ENCODE data around the gene KDM4B. TPM values are rescaled to one million over a fixed set of nuclear protein-coding genes. Genes with fewer than 3 reads are reported as not detected.
"Not testable (repeated sequence)": the region's sequence is repeated elsewhere in the genome, so short reads cannot be mapped to it uniquely, and the experiment has no call there.

KDM4B gene
- total RNA-seq, 2 donors from 2014 or later: 49.1 to 54.0 TPM

DNA sequence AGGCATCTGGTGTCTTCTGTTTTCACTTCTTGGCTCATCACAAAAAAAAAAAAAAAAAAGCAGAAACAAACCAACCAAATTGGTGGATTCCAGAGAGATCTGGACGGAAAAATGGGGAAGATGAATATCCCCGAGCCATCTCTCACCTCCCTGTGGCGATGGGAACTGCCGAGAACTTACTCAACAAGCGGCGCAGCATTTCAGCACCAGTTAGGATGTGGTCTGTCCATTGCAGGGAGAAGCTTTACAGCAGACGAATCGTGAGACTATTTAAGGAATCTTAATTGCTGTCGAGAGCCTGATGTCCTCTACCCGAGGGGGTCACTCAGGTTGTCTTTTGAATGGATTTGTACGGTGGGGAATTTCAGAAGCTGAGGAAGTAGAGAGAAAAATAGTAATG, 17.3 kb upstream of the KDM4B start:
- ATAC-seq (ENCODE audit: insufficient number of reproducible peaks, low FRiP score, low read depth) (no peak), DNase-seq (ENCODE audit: low spot score) (no peak)
- TF ChIP-seq, protein P1, sequence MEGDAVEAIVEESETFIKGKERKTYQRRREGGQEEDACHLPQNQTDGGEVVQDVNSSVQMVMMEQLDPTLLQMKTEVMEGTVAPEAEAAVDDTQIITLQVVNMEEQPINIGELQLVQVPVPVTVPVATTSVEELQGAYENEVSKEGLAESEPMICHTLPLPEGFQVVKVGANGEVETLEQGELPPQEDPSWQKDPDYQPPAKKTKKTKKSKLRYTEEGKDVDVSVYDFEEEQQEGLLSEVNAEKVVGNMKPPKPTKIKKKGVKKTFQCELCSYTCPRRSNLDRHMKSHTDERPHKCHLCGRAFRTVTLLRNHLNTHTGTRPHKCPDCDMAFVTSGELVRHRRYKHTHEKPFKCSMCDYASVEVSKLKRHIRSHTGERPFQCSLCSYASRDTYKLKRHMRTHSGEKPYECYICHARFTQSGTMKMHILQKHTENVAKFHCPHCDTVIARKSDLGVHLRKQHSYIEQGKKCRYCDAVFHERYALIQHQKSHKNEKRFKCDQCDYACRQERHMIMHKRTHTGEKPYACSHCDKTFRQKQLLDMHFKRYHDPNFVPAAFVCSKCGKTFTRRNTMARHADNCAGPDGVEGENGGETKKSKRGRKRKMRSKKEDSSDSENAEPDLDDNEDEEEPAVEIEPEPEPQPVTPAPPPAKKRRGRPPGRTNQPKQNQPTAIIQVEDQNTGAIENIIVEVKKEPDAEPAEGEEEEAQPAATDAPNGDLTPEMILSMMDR (IDR thresholded peaks at IDR 0.05): no peak
- no peaks in the 10 kb centered on the region for H3K36me3 ChIP-seq
- H3K27ac ChIP-seq: no peak overlapping the region
- H3K4me1 ChIP-seq (ENCODE audit: control insufficient read depth in 1 of 2, low read depth in 2 of 2): no peaks in the 10 kb centered on the region
- H3K9me3 ChIP-seq: no peaks in the 10 kb centered on the region
- no peaks in the 10 kb centered on the region for H3K27me3 ChIP-seq (replicated peaks; ENCODE audit: insufficient read depth)
- H3K4me3 ChIP-seq: no peak overlapping the region

DNA sequence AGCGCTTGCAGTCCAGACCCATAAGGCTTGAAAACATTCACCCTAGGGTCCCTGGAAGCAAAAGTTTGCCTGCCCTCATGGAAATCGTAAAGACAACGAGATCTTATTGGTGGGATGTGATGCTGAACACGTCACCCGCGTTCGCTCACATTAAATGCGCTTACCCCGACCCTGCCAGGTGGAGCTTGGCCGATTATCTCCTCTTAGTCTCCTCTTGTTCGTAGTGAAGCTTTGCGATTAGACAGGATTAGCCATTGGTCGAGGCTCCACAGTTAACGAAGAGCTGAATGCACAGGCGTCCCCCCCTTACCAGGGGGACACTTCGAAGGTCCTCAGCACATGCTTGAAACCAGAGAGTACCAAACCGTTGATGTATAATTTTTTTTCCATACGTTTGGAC, 16.0 kb upstream of the KDM4B start:
- Histone ChIP-seq H3K36me3 (no peaks in the 10 kb centered on the region), H3K4me3 (no peak overlapping the region), H3K27me3 (replicated peaks; ENCODE audit: insufficient read depth) (no peaks in the 10 kb centered on the region), H3K4me1 (ENCODE audit: control insufficient read depth in 1 of 2, low read depth in 2 of 2) (no peaks in the 10 kb centered on the region), H3K9me3 (no peaks in the 10 kb centered on the region), H3K27ac (no peak overlapping the region)
- DNase-seq (ENCODE audit: low spot score) (no peak), ATAC-seq (ENCODE audit: insufficient number of reproducible peaks, low FRiP score, low read depth) (no peak)
- TF ChIP-seq, protein P1 (IDR thresholded peaks at IDR 0.05): no peak

- H3K27me3 ChIP-seq (replicated peaks; ENCODE audit: insufficient read depth); H3K9me3 ChIP-seq; H3K4me3 ChIP-seq; DNase-seq (ENCODE audit: low spot score); H3K4me1 ChIP-seq (ENCODE audit: control insufficient read depth in 1 of 2, low read depth in 2 of 2); H3K36me3 ChIP-seq; H3K27ac ChIP-seq; ATAC-seq (ENCODE audit: insufficient number of reproducible peaks, low FRiP score, low read depth): not testable (repeated sequence)
Measured at GRCh38 chr19:4954320-4955149, 14.4 kb upstream of the KDM4B start.

GRCh38 chr19:4955274-4955673, 13.6 kb upstream of the KDM4B start:
- no peak overlapping the region for H3K27ac ChIP-seq
- DNase-seq (ENCODE audit: low spot score): no peak
- ATAC-seq (ENCODE audit: insufficient number of reproducible peaks, low FRiP score, low read depth): no peak
- H3K4me1 ChIP-seq (ENCODE audit: control insufficient read depth in 1 of 2, low read depth in 2 of 2): no peaks in the 10 kb centered on the region
- no peaks in the 10 kb centered on the region for H3K36me3 ChIP-seq
- TF ChIP-seq, protein P1 (IDR thresholded peaks at IDR 0.05): no peak
- no peaks in the 10 kb centered on the region for H3K9me3 ChIP-seq
- no peaks in the 10 kb centered on the region for H3K27me3 ChIP-seq (replicated peaks; ENCODE audit: insufficient read depth)
- no peak overlapping the region for H3K4me3 ChIP-seq

DNA sequence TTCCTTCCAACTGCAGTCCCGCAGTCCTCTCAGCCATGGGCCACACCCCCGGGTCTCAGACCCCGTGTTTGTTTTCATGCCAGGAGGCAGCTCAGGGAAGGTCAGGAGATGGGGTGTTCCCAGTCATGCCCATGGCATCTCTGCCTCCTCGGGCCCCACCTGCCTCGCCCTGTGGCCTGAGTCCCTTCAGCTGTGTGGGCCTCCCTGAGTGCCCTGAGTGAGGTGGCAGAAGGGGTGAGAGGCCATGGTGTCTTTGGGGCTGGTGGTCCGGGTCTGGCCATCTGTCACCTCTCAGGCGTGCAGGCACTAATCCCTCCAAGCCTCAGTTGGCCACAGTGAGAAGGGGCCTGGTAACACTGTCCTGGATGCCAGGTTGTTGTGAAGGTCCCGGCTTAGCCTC, 10.9 kb upstream of the KDM4B start:
- no peak for DNase-seq (ENCODE audit: low spot score)
- Histone ChIP-seq H3K4me1 (ENCODE audit: control insufficient read depth in 1 of 2, low read depth in 2 of 2) (no peaks in the 10 kb centered on the region), H3K27ac (no peak overlapping the region), H3K4me3 (no peak overlapping the region), H3K27me3 (replicated peaks; ENCODE audit: insufficient read depth) (no peaks in the 10 kb centered on the region), H3K36me3 (no peaks in the 10 kb centered on the region), H3K9me3 (no peaks in the 10 kb centered on the region)
- TF ChIP-seq, protein P1 (IDR thresholded peaks at IDR 0.05): no peak
- ATAC-seq (ENCODE audit: insufficient number of reproducible peaks, low FRiP score, low read depth): no peak

All from thoracic aorta (tissue), 2 donors.